GM18861 (cell line): Measurements from ENCODE around the gene TSPAN17.

Experiments used
- ATAC-seq: cut with Tn5 transposase; IDR thresholded peaks from one replicate; pipeline ENCODE4 v1.9.1; 2021; ENCODE audit not compliant: unreplicated experiment

The TSPAN17 gene

GRCh38 chr5:176700239-176700847 is 53.1 kb downstream of the TSPAN17 start:
- no peak for ATAC-seq

GRCh38 chr5:176702671-176703641 is 55.7 kb downstream of the TSPAN17 start:
- ATAC-seq = no peak

- no peak for ATAC-seq
Measured at GRCh38 chr5:176703857-176704256, 56.6 kb downstream of the TSPAN17 start.

GRCh38 chr5:176704355-176704754 is 57.1 kb downstream of the TSPAN17 start:
- ATAC-seq = no peak

GRCh38 chr5:176704817-176705216 is 57.5 kb downstream of the TSPAN17 start:
- no peak for ATAC-seq
